Skeletal muscle cell (primary cell): ENCODE results near the gene CCDC85B.

Experiments used
- DNase-seq: peaks from one replicate; pipeline ENCODE4 v3.0.0-alpha.2; 2010; ENCODE audit warnings: low read depth
- H3K4me3 ChIP-seq: 2 replicates; pipeline ENCODE4 v1.5.1; 2011; ENCODE audit warnings: low read depth, mild to moderate bottlenecking, control low read depth, low read length, moderate library complexity

The CCDC85B gene

DNA sequence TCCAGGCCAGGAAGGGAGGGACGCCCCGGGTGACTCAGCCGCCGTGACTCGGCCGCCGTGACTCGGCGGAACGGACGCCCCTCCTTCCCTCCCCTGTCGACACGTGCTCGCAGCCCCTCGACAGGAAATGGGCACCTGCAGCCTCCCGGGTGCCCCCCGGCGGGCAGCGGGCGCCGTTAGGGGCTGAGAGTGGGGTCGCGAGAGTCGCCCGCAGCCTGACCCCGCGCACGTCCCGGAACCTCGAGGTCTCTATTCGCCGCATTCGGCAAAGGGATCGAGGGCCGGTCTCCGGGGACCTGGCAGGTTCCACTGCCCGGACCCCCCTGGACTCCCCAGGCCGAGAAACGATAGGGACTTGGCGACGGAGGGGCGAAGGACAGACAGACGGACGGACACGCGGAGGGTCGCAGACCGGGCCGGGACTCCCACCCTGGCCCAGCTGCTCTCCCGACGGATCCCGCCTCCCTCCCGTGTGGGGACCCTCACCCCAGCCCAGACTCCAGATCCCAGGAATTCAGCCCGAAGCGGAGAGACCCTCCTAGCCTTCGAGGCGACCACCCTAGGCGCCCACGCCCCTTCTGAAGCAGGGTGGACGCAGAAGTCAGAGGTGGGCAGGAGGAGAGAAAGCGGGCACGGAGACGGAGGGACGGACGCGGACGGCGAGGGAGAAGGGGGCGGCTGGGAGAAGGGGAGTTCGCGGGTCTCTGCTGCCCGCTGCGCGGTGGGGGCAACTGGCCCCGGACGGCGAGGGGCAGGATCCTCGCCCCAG lies 9.1 kb downstream of the CCDC85B start:
- no peak for DNase-seq
- peak overlapping the region; percentile 85 for H3K4me3 ChIP-seq

GRCh38 chr11:65900125-65900898 lies 9.8 kb downstream of the CCDC85B start, which contains the start of gene FOSL1:
TSS of gene FOSL1 (minus strand) at chr11:65900388. CDS start at chr11:65900339, 49 bp downstream.
- H3K4me3 ChIP-seq, result peak within 1 kb of the TSS; percentile 85
- DNase-seq, result peak; percentile 86

GRCh38 chr11:65900899-65901180 lies 10.4 kb downstream of the CCDC85B start:
- peak overlapping the region; percentile 85 for H3K4me3 ChIP-seq
- DNase-seq, result no peak

GRCh38 chr11:65903068-65903481 lies 12.6 kb downstream of the CCDC85B start:
- no peak overlapping the region for H3K4me3 ChIP-seq
- DNase-seq, result no peak

GRCh38 chr11:65903715-65904114 lies 13.2 kb downstream of the CCDC85B start:
- DNase-seq, result no peak
- H3K4me3 ChIP-seq, result no peak overlapping the region

GRCh38 chr11:65906602-65907001 lies 16.1 kb downstream of the CCDC85B start:
- no peak for DNase-seq
- H3K4me3 ChIP-seq, result no peak overlapping the region

- no peak overlapping the region for H3K4me3 ChIP-seq
- DNase-seq, result no peak
These were observed 17.4 kb downstream of the CCDC85B start for GRCh38 chr11:65907878-65908277.

GRCh38 chr11:65911682-65912568 lies 21.5 kb downstream of the CCDC85B start:
- no peak for DNase-seq
- H3K4me3 ChIP-seq, result no peak overlapping the region

- H3K4me3 ChIP-seq, result no peak overlapping the region
- DNase-seq, result no peak
These were observed 22.4 kb downstream of the CCDC85B start for GRCh38 chr11:65912845-65913244.

DNA sequence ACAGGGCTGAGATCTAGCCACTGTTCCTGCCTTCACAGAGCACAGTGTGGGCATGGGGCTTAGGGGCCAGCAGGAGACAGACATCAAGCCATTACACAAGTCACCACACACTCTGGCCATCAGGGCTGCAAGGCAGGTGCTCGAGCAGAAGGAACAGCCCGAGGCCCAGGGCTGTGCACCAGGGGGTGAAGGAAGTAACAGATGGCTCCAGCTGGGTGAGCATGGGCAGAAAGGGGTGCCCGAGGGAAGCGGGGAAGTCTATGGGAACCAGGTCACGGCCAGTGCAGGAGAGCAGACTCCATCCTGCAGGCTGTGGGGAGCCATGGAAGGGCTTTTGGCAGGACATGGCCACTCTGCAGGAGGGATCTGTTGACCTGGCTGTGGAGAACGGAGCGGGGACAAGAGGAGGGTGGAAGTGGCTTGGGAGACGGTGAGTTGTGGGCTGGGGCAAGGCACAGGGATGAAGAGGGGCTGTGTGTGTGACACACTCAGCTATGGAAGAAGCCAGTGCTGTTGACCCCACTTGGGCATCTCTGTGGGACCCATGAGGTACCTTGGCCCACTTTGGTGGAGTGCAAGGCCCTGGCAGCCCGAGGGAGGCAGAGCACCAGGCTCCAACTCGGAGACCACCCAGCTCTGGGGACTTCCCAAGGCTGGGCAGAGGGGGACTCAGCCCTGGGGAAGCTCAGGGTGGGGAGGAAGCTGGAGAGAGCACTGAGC lies 24.8 kb downstream of the CCDC85B start:
- no peak overlapping the region for H3K4me3 ChIP-seq
- no peak for DNase-seq

- DNase-seq, result peak; percentile 89
- H3K4me3 ChIP-seq, result no peak overlapping the region
These were observed 25.4 kb downstream of the CCDC85B start for GRCh38 chr11:65915821-65916251.

DNA sequence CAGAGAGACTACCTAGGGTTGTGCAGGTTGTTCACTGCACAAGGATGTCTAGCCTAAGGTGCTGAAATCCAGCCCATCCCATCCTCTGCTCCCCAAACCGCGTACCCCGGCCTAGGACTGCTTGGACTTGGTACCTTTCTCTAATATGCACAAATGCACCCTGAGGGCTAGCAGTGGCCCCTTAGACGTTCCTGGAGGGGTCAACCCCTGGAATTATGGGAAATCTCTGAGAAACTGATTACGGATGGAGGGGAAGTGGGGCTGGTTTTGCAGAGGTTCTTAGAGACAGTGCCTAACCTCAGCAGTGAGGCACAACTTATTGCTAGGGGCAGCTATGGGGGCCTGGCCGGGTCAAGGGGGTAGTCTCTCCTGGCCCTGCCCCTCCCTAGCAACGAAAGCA lies 25.9 kb downstream of the CCDC85B start:
- no peak for DNase-seq
- H3K4me3 ChIP-seq, result no peak overlapping the region

DNA sequence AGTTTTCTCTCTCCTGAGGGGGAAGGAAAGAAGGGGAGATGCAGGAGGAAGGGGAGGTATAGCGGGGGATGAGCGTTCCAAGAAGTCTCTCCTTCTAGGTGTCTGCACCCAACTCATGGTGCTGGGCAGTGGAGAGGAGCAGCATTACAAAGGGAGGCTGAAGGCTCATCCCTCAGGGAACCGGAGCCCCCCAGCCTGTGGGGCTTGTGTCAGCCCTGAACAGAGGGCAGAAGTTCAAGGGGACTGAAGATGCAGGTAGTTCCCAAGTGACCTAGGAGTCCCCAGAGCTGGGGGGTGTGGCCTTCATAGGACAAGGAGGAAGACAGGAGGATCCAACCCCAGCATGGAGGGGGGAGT lies 26.6 kb downstream of the CCDC85B start:
- H3K4me3 ChIP-seq, result peak overlapping the region; percentile 95

GRCh38 chr11:65917434-65918210 lies 27.1 kb downstream of the CCDC85B start:
- no peak for DNase-seq
- H3K4me3 ChIP-seq, result peak overlapping the region; percentile 95

More for the DNA sequence above, 26.6 kb downstream of the CCDC85B start:
- no peak for DNase-seq

- no peak for DNase-seq
- peak within 1 kb of the TSS; percentile 95 for H3K4me3 ChIP-seq
These were observed 28.0 kb downstream of the CCDC85B start, which contains the start of gene C11orf68 for GRCh38 chr11:65918211-65919140. TSS of gene C11orf68 (minus strand) at chr11:65919062. CDS start at chr11:65919031, 31 bp downstream.

DNA sequence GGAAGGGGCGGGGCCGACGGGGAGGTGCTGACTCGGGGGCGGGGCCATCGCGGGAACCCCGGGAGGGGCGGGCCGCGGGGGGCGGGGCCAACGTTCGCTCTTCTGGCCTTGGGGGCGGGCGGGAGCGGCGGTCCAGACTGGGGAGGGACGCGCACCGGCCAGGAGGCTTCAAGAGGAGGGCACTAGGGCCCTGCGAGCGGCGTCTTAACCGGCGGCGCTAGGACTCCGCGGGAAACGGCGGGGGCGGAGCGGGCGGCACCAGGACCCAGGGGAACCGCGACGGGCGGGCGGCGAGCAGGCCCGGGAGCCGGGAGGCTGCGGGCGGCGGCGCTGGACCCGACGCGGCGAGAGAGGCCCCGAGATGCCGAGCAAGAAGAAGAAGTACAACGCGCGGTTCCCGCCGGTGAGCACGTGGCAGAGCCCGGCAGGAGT lies 28.7 kb downstream of the CCDC85B start, which contains the start of gene DRAP1:
DRAP1 (plus strand) TSS at position 286 of the 432 bp plus-strand sequence; CDS start at position 362, 76 bp downstream.
- DNase-seq, result peak; percentile 96
- peak within 1 kb of the TSS; percentile 95 for H3K4me3 ChIP-seq
